GM19023 (cell line): ENCODE data around the gene PLEKHA7.
"Not testable (repeated sequence)": the region's sequence is repeated elsewhere in the genome, so short reads cannot be mapped to it uniquely, and the experiment has no call there.

ENCODE experiments used
- ATAC-seq: cut with Tn5 transposase; IDR thresholded peaks from one replicate; pipeline ENCODE4 v1.9.1; 2021; ENCODE audit warnings: mild to moderate bottlenecking, moderate library complexity; ENCODE audit not compliant: unreplicated experiment

The PLEKHA7 gene

DNA sequence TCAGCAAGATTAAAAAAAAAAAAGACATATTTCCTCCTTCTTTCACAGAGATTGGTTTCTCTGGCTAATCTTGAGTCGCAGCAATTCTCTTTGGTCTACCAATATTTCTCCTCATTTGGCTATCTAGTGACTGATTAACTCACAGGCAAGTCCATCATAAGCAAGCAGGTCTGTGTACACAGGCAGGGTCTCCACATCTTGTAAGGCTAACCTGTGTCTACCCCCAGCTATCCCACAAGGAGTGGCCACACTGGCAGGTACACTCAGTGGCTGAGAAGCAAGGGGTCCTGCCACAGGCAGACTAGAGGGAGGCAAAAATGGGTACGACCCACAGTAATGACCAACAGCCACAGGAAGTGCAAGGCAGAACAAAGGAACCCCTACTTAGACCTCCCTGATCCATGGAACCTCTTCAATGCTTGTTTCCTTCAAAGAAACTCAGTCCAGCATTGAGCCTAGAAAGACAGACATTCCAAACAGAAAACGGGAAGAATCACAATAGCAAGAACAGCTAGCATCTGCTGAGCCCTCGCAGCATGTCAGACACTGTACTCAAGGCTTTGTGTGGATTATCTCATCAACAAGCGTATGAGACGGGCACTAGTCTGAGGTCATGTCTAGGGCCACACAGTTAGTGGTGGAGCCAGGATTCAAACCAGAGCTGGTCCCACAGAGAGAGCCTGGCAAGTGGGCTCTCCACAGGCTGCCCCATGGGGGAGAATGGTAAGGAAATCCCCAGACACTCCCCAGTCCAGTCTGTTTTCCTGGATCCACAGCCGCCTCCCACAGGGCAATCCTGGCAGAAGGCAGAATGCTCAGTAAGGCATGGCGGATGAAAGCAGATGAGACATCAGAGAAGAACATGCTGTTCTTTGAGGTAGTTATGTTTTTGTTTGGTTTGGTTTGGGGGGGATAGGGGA lies 34.3 kb downstream of the PLEKHA7 start:
- no peak for ATAC-seq

DNA sequence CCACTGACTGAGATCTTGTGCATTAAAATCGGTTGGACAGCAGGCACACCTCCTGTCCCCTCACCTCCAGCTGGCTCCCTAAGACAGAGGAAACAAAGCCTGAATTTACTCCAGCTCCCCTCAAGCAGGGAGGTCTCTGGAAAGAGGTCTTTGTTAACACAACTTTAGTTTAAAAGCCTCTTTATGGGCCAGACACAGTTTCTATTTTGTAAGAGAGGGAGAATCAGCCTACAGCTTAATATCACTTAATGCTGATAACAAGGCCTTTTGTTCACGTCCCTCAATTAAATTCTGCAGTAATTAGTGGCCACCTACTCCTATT lies 36.3 kb downstream of the PLEKHA7 start:
- ATAC-seq = no peak

DNA sequence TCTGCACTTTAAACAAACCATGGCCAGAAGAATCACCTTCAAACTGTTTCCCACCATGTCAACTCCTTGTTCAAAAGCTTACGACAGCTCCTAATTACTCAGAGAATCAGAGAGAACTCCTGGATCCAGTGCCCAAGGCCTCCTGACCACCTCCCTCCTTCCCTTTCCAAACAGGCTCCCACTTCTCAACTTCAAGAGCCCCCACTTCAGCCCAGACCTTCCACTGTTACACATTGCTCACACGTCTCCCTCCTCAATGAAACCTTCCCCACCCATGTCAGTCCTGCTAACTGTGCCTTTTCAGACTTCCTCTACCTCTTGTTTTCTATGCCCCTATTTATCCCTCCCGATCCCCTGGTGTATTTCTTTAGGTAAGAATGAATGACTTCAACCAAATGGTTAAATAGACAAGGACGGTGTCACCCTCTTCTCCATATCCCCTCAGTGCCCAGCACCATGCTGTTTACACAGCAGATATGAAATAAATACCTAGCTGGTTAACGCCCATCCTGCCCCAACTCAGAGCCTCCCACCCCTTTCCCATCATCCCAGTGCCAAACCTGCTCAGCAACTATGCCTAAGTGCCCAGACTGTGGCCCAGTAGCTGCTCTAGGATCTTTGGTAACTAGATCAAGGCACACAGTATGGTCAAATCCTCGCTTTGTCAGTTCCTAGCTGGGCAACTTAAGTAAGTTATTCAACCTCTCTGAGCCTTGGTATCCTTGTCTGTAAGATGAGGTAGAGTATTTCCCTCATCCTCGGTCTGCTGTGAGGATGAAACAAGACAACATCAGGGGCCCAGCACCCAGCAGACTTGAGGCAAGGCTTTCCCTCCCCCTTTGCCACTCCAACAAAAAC lies 36.8 kb downstream of the PLEKHA7 start:
- ATAC-seq = no peak

DNA sequence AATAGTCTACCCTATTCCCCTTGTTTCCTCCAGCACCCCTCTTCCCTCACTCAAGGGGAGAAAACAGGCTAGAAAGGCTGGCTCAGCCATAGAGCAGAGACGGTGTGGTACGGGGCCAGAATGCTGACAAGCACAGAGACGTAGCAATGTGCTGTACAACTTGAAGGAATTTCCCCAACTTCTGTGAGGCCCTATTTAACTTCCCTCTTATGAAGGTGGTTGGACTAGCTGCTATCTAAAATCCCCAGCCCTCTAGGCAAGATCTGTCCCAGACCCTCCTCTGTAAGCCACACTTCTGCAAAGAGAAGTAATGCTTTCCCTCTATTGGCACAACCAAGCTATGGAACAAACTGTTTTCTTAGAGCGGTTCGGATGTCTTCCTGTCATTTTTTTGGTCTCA lies 37.8 kb downstream of the PLEKHA7 start:
- ATAC-seq = no peak

DNA sequence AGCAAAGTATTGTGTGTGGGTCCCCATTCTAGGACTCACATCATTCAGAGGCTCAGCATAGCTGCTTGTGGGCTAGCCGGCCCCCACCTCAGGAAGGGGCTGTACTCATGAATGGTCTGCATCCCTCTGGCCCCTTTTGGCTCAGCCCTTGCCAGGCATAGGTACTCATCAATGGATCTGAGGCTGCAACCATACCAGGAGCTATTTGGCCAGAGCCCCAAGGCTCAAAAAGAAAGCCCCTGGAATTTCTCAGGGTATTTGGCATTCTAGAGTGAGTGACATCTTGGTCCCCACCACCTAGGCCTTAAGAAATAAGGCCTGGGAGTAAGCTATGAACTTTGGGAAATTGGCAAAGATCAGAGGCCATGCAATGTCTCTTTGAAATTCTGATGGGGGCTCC lies 38.3 kb downstream of the PLEKHA7 start:
- ATAC-seq = no peak

DNA sequence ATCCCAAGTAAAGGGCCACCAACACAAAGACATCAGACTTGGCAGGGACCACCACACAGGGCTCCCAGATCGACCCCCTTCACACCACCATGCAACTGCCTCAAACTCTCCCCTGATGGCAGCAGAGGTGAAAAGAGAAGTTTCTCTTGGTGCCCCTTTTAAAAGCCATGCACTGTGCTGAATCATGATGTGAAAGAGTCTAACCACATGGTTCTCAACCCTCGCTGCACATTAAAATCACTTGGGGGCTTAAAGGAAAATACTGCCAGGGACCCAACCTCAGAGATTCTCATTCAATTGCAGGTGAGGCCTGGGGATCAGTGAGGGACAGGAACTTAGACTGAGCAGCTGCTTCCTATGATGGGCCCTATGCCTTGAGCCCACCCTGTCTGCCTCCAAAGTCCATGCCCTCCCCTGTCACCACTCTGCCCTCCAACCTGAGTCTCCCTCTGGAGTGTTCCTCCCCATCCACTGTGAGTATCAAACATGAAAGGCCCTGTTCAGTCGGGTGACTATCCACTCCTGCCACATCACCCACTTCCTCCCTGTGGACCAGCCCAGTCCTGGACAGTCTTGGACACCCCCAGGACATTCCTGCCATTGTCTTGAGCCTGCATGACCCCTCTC lies 40.8 kb downstream of the PLEKHA7 start:
- no peak for ATAC-seq

DNA sequence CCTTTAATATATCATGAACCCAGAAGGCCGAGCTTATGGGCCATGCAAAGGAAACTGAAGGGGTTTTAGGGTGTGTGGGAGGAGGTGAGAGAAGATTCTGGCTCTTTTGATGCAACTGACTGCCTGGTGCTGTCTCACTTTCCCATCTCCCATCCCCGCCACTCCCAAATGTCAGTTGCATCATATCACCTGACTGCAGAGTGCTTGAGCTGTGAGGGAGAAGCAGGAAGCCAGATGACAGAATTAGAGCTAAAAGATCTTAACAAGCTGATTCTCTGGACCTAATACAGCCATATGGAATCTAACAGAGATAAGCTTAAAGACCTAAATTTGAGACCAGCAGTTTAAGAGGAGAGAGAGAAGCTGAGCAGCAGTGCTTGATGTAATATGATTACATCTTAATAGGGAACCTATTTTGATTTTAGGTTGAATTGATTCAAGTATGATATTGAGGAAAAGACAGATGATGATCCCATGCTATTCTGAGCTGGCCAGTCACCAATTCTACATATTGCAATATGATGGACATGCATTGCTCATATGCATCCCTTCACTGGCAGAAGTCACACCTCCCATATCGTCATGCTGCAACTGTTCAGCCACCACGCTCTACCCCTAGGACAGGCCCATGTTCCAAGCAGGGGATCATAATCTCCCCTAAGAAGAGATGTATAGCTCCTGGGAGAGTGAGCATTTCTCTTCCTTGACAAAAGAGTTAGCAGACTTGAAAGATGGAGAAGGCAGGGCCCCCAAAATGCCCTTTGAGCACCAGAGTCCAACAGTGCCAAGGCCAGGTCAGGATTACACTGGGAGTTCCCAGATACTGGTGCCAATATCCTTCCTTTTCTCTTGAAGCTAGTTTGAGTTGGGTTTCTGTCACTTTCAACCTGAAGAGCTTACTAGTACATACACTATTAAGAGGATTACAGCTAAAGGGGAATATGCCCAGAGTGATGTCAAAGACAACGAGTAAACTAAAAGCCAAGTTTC lies 44.9 kb downstream of the PLEKHA7 start:
- no peak for ATAC-seq

DNA sequence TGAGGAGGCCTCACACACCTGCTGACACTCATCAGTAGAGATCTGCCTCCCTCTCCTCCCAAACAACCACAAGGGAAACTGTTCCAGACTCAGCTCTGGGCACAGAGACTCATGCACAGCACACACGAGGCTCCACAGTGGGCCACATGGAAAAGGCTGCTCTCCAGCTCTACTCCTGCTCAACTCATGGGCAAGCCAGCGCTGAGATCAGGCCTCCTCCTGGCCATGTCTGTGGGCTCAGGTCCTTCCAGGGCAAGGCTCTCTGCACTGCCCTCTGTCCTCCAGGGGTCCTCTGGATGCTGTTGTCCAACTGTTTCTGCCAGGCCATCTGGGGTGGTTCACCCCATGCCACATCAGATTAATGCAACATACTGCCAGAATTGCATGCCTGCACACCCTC lies 46.0 kb downstream of the PLEKHA7 start:
- ATAC-seq = no peak

DNA sequence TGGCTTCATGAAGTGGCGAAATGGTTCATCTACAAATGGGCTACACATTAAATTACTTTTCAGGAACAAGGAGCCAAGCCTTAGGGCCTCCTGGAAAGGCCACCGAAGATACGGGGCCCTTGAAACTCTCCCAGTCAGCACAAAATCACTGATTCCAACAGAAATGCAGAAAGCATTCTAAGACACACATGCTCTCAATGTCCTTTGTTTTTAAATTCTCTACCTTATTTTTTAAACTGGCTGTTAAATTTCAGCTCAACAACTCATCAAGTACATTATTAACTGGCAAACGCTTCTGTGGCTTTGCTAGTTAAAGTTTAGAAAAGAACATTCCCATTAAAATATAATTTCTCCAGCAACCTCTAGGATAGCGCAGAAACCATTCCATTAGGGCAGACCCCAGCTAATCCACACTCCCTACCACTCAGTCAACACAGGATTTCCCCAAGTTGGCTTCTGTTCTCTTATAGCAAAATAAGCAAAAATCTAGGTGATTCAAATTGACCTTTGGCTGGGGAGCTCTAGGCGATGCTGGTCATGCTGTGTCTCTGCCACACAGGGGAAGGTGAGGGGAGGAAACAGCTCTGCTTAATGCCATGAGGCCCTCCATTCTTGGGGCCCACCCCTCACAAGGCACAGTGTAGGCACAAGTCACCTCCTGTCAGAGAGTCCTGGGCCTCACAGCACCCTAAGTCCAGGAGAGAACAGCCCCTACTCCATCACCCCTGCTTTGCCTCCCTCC lies 47.1 kb downstream of the PLEKHA7 start:
- no peak for ATAC-seq

DNA sequence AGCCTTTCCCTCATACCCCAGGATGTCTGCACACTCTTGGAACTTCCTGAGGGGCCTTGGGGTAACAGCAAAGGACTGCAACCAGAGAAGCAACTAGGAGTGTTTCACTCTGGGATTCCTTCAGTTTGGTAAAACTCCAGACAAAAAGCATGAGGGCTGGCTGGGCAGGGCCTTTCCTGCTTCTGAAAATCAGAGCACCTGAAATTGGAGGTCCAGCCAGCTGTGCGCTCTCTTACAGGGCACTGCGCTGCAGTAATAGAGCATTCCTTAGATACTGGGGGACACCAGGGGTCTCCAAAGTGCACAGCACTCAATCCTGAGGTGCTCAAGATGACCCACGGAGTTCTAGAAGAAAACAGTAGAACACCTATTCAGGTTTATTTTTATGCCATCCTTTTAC lies 49.7 kb downstream of the PLEKHA7 start:
- no peak for ATAC-seq

DNA sequence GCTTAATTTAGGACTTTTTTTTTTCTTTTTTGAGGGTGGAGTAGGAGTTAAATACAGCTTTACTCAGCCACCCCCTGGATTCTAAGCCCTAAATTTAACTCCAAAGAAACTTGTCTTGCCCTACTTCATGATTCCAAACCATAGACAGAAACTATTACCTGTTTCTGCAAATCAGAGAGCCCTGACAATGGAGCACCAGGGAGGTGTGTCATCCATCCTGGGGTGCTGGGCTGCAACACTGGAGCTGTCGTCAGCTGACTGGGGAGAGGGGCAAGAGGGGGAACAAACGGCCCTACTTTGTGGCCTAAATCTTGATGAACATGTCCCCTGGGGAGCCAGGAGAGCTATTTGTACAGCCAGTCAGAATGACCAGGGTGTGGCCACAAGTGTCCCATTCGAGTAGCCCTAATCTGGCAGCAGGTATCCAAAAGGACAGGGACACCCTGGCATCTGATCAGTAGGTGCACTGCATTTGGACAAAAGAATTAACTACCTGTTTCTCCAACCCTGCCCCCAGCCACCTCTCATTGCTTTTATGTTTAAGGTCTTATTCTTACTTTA lies 50.8 kb downstream of the PLEKHA7 start:
- ATAC-seq = no peak

DNA sequence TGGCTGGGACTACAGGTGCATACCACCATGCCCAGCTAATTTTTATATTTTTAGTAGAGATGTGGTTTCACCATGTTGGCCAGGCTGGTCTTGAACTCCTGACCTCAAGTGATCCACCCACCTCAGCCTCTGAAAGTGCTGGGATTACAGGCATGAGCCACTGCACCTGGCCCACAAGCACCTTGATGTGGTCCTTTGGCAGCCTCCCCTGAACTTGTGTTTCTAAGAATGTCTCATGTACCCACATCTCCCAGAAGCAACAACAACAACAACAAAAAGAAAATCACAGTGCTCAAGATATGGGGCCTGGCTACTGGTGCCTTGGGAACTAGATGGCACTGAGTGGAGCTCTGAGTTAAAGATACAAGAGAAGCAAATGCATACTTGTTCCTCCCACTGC lies 51.6 kb downstream of the PLEKHA7 start:
- ATAC-seq = not testable (repeated sequence)

DNA sequence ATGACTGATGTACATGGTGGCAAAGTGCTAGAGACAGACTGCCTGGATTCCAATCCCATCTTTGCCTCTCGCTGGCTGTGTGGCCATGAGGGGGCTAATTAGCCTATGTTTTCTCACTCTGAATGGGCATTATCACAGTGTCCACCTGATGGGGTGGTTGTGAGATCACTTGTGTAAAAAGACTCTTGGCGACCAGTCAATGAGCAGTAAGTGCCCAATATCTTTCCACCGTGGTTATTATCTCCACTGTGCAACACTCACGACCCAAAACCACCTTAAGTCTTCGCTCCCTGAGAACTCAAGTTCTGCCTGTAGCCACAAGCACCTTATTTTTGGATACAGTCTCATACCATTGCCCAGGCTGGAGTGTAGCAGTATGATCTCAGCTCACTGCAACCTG lies 52.1 kb downstream of the PLEKHA7 start:
- no peak for ATAC-seq

DNA sequence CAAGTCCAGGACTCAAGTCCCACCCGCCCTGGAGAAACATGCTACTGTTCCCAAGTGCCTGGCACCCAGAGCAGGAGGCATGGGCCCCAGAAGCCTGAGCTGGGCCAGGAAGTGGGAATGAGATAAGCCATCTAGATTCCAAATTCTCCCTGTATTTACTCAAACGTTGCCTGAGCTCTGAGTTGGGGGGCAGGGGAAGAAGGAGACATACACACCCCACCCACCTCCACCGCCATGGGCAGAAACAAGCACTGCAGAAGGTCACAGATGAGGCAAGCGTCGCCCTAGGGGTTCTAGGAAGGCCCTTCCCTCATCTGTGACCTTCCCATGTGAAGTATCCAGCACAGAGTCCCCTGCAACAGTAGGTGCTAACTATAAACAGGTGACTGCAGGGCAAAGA lies 54.0 kb downstream of the PLEKHA7 start:
- no peak for ATAC-seq

DNA sequence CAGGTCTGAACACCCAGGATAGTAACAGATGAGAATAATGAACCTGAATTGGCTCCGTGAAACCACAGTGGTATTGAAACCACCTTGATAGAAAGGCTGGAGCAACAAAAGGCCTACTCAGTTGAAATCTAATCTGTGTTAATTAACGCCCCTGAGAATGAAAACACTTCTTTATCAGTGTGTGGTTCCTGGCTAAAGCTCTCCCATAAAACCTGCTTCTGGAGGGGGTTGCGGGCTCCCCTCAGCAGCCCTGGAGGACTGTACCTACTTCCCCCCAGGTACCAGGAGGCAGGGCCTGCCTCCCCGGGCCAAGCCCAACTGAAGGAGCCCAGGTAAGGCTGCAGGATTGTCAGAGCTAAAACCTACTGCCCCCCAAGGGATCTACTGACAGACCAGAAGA lies 54.6 kb downstream of the PLEKHA7 start:
- no peak for ATAC-seq

DNA sequence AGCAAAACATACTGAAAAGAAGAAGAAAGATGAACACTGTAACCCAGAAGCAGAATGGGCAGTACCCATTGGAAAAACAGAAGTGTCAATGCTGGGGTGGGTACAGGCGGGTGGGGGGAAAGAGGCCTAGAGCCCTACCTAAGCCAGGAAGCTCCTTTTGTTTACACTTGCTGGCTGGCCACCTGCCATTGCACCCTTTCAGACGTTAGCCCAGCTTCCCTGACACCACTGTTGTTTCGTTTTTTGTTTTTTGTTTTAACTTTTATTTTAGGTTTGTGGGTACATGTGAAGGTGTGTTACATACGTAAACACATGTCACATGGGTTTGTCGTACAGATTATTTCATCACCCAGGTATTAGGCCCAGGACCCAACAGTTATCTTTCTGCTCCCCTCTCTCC lies 55.4 kb downstream of the PLEKHA7 start:
- no peak for ATAC-seq

DNA sequence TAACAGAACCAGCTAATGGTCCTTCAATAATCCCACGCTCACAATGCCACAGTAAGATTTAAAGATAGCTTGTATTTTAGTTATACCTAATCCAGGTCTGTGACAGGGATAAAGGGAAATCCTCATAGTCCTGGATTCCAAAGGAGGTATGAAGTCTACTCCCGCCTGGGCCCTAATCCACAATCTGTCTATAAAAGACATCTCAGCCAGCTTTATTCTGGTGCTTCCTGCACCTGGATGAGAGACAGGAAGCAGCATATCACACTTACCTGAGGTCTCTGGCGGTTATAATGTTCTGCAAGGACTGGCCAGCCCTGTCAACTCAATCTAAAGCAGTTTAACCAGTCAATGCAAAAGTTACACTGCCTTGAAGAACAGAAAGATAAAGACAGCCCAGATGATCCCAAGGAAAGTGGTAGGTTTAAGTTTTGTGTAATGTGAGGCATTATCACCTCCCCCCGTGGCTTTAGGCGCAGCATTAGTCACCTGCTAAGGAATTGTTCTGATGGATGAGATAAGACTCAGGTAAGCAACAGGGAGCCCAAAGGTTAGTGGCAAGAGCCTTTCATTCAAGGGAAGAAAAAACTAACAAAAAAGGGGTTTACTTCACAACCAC lies 57.6 kb downstream of the PLEKHA7 start:
- no peak for ATAC-seq

DNA sequence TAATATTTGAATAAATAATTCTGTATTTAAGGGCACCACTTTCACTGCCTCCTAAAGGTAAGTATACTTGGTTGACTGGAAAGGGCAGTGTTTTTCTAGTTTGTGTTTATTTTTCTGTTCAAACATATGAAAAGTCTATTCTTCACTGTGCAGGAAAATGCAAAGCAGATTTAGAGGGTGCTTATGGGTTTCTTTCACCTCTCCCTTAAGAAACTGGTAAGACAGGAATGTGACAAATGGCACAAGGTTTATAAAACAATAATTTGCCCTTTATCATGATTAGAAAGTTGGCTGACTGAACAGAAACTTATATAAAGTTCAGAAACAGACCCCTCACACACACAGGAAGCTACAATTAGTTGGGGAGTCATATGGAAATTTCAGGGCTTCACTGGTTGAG lies 60.6 kb downstream of the PLEKHA7 start:
- no peak for ATAC-seq
